H9 (cell line): ENCODE measurements around the gene CLIP4. TPM values are rescaled to one million over a fixed set of nuclear protein-coding genes. Genes with fewer than 3 reads are reported as not detected.

ENCODE experiments used
- DNase-seq: peaks from one replicate; pipeline ENCODE4 v3.0.0-alpha.2; 2017
- H2AFZ ChIP-seq: one replicate; pipeline ENCODE4 v1.6.1; 2013; ENCODE audit warnings: mild to moderate bottlenecking, low read length, control low read depth, moderate library complexity
- H2AK5ac ChIP-seq: 2 replicates; pipeline ENCODE4 v1.6.1; 2013; ENCODE audit warnings: low read length, control low read depth, mixed read lengths; ENCODE audit not compliant: insufficient read length
- H2BK120ac ChIP-seq: one replicate; pipeline ENCODE4 v1.6.1; 2013; ENCODE audit warnings: low read depth, mild to moderate bottlenecking, low read length, control low read depth, inconsistent platforms; ENCODE audit not compliant: poor library complexity, severe bottlenecking
- H2BK12ac ChIP-seq: 2 replicates; pipeline ENCODE4 v1.6.1; 2013; ENCODE audit warnings: low read length, control low read depth, mixed read lengths, low read depth; ENCODE audit not compliant: insufficient read length
- H2BK15ac ChIP-seq: 2 replicates; pipeline ENCODE4 v1.6.1; 2013; ENCODE audit warnings: low read depth, low read length, control low read depth
- H2BK20ac ChIP-seq: one replicate; pipeline ENCODE4 v1.6.1; 2013; ENCODE audit warnings: low read depth, mild to moderate bottlenecking, low read length, control low read depth, inconsistent platforms; ENCODE audit not compliant: poor library complexity, severe bottlenecking
- H2BK5ac ChIP-seq: 2 replicates; pipeline ENCODE4 v1.6.1; 2013; ENCODE audit warnings: low read length, control low read depth, mixed read lengths; ENCODE audit not compliant: insufficient read length
- H3K14ac ChIP-seq: 2 replicates; pipeline ENCODE4 v1.6.1; 2013; ENCODE audit warnings: low read length, control low read depth; ENCODE audit not compliant: insufficient read depth
- H3K18ac ChIP-seq: 2 replicates; pipeline ENCODE4 v1.6.1; 2013; ENCODE audit warnings: low read depth, mild to moderate bottlenecking, mixed read lengths, low read length, control low read depth; ENCODE audit not compliant: insufficient read length
- H3K23ac ChIP-seq: 2 replicates; pipeline ENCODE4 v1.6.1; 2013; ENCODE audit warnings: low read length, control low read depth, mixed read lengths, low read depth; ENCODE audit not compliant: insufficient read length
- H3K23me2 ChIP-seq: 2 replicates; pipeline ENCODE4 v1.6.1; 2013; ENCODE audit warnings: low read depth, mild to moderate bottlenecking, mixed read lengths, low read length, control low read depth; ENCODE audit not compliant: insufficient read length, poor library complexity, severe bottlenecking
- H3K27ac ChIP-seq: 2 replicates; pipeline ENCODE4 v1.5.1; 2013; ENCODE audit warnings: low read length, control low read depth, mixed read lengths, low read depth; ENCODE audit not compliant: insufficient read length
- H3K27me3 ChIP-seq: 2 replicates; pipeline ENCODE4 v1.6.1; 2013; ENCODE audit warnings: low read length, control low read depth, inconsistent platforms; ENCODE audit not compliant: insufficient read depth
- H3K4ac ChIP-seq: 2 replicates; pipeline ENCODE4 v1.6.1; 2013; ENCODE audit warnings: low read depth, mild to moderate bottlenecking, control low read depth, inconsistent platforms, low read length, moderate library complexity
- H3K4me1 ChIP-seq: 2 replicates; pipeline ENCODE4 v1.6.1; 2013; ENCODE audit warnings: low read length, control low read depth, inconsistent platforms; ENCODE audit not compliant: insufficient read depth
- H3K4me2 ChIP-seq: 2 replicates; pipeline ENCODE4 v1.6.1; 2013; ENCODE audit warnings: low read length, control low read depth, mixed read lengths; ENCODE audit not compliant: insufficient read length, insufficient read depth
- H3K56ac ChIP-seq: 2 replicates; pipeline ENCODE4 v1.6.1; 2013; ENCODE audit warnings: low read depth, mild to moderate bottlenecking, mixed read lengths, low read length, control low read depth; ENCODE audit not compliant: insufficient read length
- H3K79me1 ChIP-seq: 2 replicates; pipeline ENCODE4 v1.6.1; 2013; ENCODE audit warnings: low read depth, mild to moderate bottlenecking, moderate library complexity, low read length, control low read depth, inconsistent platforms; ENCODE audit not compliant: insufficient read depth, poor library complexity, severe bottlenecking
- H3K79me2 ChIP-seq: 2 replicates; pipeline ENCODE4 v1.6.1; 2013; ENCODE audit warnings: low read length, control low read depth, inconsistent platforms; ENCODE audit not compliant: insufficient read depth
- H3K9ac ChIP-seq: 2 replicates; pipeline ENCODE4 v1.6.1; 2013; ENCODE audit warnings: low read length, control low read depth, mixed read lengths; ENCODE audit not compliant: insufficient read length; ENCODE audit errors: extremely low read depth
- H3K9me3 ChIP-seq: one replicate; pipeline ENCODE4 v1.6.1; 2013; ENCODE audit warnings: low read depth, low read length, inconsistent platforms; ENCODE audit not compliant: control insufficient read depth
- H3T11ph ChIP-seq: one replicate; pipeline ENCODE4 v1.6.1; 2013; ENCODE audit warnings: mild to moderate bottlenecking, low read length, control low read depth, inconsistent platforms
- H4K20me1 ChIP-seq: one replicate; pipeline ENCODE4 v1.6.1; 2013; ENCODE audit not compliant: control insufficient read depth, insufficient read length, insufficient read depth
- H4K5ac ChIP-seq: 2 replicates; pipeline ENCODE4 v1.6.1; 2013; ENCODE audit warnings: low read depth, mild to moderate bottlenecking, mixed read lengths, low read length, control low read depth; ENCODE audit not compliant: insufficient read length
- H4K8ac ChIP-seq: replicated peaks from 2 replicates; pipeline ENCODE4 v1.6.1; 2013; ENCODE audit warnings: low read length, control low read depth, mixed read lengths, low read depth; ENCODE audit not compliant: insufficient read length
- H4K91ac ChIP-seq: 2 replicates; pipeline ENCODE4 v1.6.1; 2013; ENCODE audit warnings: low read depth, mild to moderate bottlenecking, moderate library complexity, mixed read lengths, low read length, control low read depth; ENCODE audit not compliant: insufficient read length
- H3K27ac Mint-ChIP-seq, 3 experiments: 2 replicates in 2 of 3; 3 replicates in 1 of 3; pipeline ENCODE4 v1.8.0; 2020 to 2021; ENCODE audit warnings: mixed read lengths in 3 of 3, mild to moderate bottlenecking in 1 of 3, moderate library complexity in 1 of 3
- H3K27me3 Mint-ChIP-seq: 2 replicates; pipeline ENCODE4 v1.8.0; 2021; ENCODE audit warnings: low read depth, mild to moderate bottlenecking, moderate library complexity, mixed read lengths
- H3K36me3 Mint-ChIP-seq, 3 experiments: 2 replicates in 2 of 3; 3 replicates in 1 of 3; pipeline ENCODE4 v1.8.0; 2020 to 2021; ENCODE audit warnings: low read depth in 3 of 3, mixed read lengths in 3 of 3; ENCODE audit not compliant: insufficient read depth in 1 of 3
- H3K4me1 Mint-ChIP-seq, 2 experiments: 2 replicates each; pipeline ENCODE4 v1.8.0; 2020; ENCODE audit warnings: mixed read lengths in 2 of 2
- H3K4me3 Mint-ChIP-seq, 2 experiments: 2 replicates in 1 of 2; 3 replicates in 1 of 2; pipeline ENCODE4 v1.8.0; 2020 to 2021; ENCODE audit warnings: mild to moderate bottlenecking in 2 of 2, mixed read lengths in 2 of 2, moderate library complexity in 1 of 2
- H3K9me3 Mint-ChIP-seq, 2 experiments: 2 replicates in 1 of 2; 3 replicates in 1 of 2; pipeline ENCODE4 v1.8.0; 2020; ENCODE audit warnings: mild to moderate bottlenecking in 2 of 2, mixed read lengths in 2 of 2, moderate library complexity in 1 of 2
- WGBS: extraction: QIAGEN DNeasy Blood & Tissue Kit; methylation state at CpG from one replicate; pipeline ENCODE4 v1.1.7; 2013; ENCODE audit warnings: missing lambda C conversion rate, low lambda C conversion rate, mixed read lengths; ENCODE audit not compliant: insufficient read length; ENCODE audit errors: extremely low coverage; 5-methylcytosine and 5-hydroxymethylcytosine counted together
- total RNA-seq: library from RNA; stranded (reverse); gene quantifications from 2 replicates; pipeline ENCODE4 v1.2.1, GENCODE V29; 2021
- TF ChIP-seq, protein P1 (sequence below): fragments of 200-600 bp; sonication (generic); conservative IDR thresholded peaks from 3 replicates; pipeline ENCODE4 v1.8.0; 2021; ENCODE audit warnings: antibody characterized with exemption, mild to moderate bottlenecking

The CLIP4 gene
- total RNA-seq, 1 experiment from 2014 or later: 0.66 TPM

DNA sequence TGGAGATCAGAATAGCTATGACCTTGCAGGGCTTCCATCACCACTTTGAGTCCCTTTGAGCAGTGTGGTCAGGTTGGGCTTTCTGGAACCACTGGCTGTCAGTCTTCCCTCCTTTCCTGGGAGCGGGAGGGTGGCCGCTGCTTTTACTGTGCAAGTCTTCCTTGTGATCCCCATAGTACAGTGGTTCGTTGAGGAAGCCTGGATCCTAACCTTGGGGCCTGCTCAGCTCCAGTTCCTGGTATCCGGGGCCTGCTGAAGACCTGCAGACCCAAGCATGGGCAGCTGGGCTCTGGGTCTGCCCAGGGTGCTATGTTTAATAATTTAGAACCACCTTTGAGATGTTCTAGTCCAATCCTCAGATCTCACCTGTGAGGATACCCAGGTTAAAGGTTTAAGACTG lies 104.2 kb downstream of the CLIP4 start:
- Histone ChIP-seq H2AK5ac (no peak overlapping the region), H4K8ac (no peak overlapping the region), H3K14ac (no peak overlapping the region), H3K4ac (no peak overlapping the region), H3K27ac (no peak overlapping the region), H3K56ac (no peak overlapping the region), H3K23me2 (no peaks in the 10 kb centered on the region), H3K18ac (no peak overlapping the region), H3K27me3 (no peaks in the 10 kb centered on the region), H3K4me1 (no peaks in the 10 kb centered on the region), H3T11ph (no peak overlapping the region), H2BK12ac (no peak overlapping the region), H3K79me1 (no peaks in the 10 kb centered on the region), H3K79me2 (no peaks in the 10 kb centered on the region), H2BK20ac (no peak overlapping the region), H4K5ac (no peak overlapping the region), H2BK120ac (no peak overlapping the region), H3K9me3 (no peaks in the 10 kb centered on the region), H4K20me1 (no peaks in the 10 kb centered on the region), H3K23ac (no peak overlapping the region), H2BK15ac (no peak overlapping the region), H3K4me2 (no peak overlapping the region), H3K9ac (no peak overlapping the region), H4K91ac (no peak overlapping the region), H2BK5ac (no peak overlapping the region), H2AFZ (no peak overlapping the region)
- no peaks in the 10 kb centered on the region for H3K36me3 Mint-ChIP-seq
- no peak for DNase-seq
- H3K27me3 Mint-ChIP-seq: no peaks in the 10 kb centered on the region; the same call in 1 of the 2 replicates
- H3K9me3 Mint-ChIP-seq: no peaks in the 10 kb centered on the region
- TF ChIP-seq, protein P1, sequence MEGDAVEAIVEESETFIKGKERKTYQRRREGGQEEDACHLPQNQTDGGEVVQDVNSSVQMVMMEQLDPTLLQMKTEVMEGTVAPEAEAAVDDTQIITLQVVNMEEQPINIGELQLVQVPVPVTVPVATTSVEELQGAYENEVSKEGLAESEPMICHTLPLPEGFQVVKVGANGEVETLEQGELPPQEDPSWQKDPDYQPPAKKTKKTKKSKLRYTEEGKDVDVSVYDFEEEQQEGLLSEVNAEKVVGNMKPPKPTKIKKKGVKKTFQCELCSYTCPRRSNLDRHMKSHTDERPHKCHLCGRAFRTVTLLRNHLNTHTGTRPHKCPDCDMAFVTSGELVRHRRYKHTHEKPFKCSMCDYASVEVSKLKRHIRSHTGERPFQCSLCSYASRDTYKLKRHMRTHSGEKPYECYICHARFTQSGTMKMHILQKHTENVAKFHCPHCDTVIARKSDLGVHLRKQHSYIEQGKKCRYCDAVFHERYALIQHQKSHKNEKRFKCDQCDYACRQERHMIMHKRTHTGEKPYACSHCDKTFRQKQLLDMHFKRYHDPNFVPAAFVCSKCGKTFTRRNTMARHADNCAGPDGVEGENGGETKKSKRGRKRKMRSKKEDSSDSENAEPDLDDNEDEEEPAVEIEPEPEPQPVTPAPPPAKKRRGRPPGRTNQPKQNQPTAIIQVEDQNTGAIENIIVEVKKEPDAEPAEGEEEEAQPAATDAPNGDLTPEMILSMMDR: no peak
- H3K4me3 Mint-ChIP-seq: no peak overlapping the region
- no peak overlapping the region for H3K27ac Mint-ChIP-seq
- WGBS: no CpG with 5 or more reads among the region's 4 CpGs
- peaks cover 9 to 10% of the 10 kb centered on the region in 2 experiments for H3K4me1 Mint-ChIP-seq
